ENCODE measurements around the gene PARD3. TPM values are rescaled to one million over a fixed set of nuclear protein-coding genes. Genes with fewer than 3 reads are reported as not detected.

The PARD3 gene
- total RNA-seq, 2 donors from 2014 or later, result 59.6 to 74.6 TPM

DNA sequence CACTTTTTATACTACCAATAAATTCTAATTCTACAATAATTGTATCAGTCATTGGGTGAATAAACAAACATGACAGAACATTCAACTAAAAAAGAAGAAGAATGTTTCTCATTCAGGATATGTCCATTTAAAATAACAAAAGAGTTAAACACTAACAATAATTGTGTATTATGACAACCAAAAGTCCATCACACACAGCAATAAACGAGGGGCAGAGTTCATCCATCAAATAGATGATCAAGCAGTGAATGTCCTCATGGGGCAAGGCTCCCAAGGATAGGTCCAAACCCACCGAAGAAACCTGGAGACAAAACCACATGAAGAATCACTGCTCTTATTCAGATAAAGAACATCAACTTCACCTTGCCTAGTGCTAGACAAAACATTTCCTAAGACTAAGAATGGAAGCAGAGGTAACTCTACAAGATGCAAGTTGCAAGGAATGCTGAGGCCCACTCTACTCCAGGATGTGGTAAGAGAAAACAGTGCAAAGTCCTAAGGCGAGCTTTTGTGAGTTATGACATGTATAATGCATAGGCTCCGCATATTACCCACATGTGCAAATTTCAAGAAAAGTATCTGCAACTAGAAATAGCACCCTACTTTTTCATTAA is 115.1 kb downstream of the PARD3 start:
- 96% methylated on average over 4 of the region's 4 CpGs; no CpG with 5 or more reads in 1 of the 2 experiments for WGBS, 2 experiments (ENCODE audit: insufficient coverage in 1 of 2, insufficient read length in 1 of 2)
- Histone ChIP-seq H3K9me3 (ENCODE audit: control insufficient read depth, low read length) (no peaks in the 10 kb centered on the region), H3K4me1 (ENCODE audit: control insufficient read depth, insufficient read depth, low read length) (peaks cover 7% of the 10 kb centered on the region), H3K4me3 (ENCODE audit: low read length) (no peak overlapping the region), H3K9ac (ENCODE audit: extremely low read depth, low read length, poor library complexity, severe bottlenecking) (no peak overlapping the region), H3K27me3 (ENCODE audit: control insufficient read depth, insufficient read depth, low read length, poor library complexity, severe bottlenecking) (no peaks in the 10 kb centered on the region), H3K36me3 (ENCODE audit: control insufficient read depth, insufficient read depth, low read length) (peaks cover 14% of the 10 kb centered on the region), H3K27ac (ENCODE audit: low read depth, low read length) (no peak overlapping the region)
- DNase-seq, result peak; percentile 7
- peaks cover 9% of the 10 kb centered on the region for H3K36me3 Mint-ChIP-seq (ENCODE audit: low read depth)
- peaks cover 33% of the 10 kb centered on the region for H3K4me1 Mint-ChIP-seq
- H3K27me3 Mint-ChIP-seq (ENCODE audit: insufficient read depth), result no peaks in the 10 kb centered on the region
- TF ChIP-seq, protein P1, sequence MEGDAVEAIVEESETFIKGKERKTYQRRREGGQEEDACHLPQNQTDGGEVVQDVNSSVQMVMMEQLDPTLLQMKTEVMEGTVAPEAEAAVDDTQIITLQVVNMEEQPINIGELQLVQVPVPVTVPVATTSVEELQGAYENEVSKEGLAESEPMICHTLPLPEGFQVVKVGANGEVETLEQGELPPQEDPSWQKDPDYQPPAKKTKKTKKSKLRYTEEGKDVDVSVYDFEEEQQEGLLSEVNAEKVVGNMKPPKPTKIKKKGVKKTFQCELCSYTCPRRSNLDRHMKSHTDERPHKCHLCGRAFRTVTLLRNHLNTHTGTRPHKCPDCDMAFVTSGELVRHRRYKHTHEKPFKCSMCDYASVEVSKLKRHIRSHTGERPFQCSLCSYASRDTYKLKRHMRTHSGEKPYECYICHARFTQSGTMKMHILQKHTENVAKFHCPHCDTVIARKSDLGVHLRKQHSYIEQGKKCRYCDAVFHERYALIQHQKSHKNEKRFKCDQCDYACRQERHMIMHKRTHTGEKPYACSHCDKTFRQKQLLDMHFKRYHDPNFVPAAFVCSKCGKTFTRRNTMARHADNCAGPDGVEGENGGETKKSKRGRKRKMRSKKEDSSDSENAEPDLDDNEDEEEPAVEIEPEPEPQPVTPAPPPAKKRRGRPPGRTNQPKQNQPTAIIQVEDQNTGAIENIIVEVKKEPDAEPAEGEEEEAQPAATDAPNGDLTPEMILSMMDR (conservative IDR thresholded peaks at IDR 0.05), result no peak
- H3K9me3 Mint-ChIP-seq, result no peaks in the 10 kb centered on the region
- H3K27ac Mint-ChIP-seq, result no peak overlapping the region
- no peak overlapping the region for H3K4me3 Mint-ChIP-seq

DNA sequence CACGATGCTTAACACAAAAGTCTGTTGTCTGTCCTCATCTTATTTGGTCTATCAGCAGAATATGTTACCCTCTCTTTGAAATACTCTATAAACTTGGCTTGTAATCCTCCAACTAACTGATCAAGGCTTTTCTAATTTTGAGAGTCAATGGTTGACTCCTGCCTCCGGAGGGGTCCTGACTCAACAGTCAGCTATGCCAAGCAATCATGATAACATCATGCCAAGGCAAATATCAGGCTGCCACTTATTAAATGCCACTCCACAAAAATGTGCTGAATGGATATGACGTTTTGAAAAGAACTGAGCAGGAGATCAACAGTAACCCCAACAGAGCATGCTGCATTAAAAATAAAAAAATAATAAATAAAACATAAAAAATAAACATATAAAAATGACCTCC is 116.1 kb downstream of the PARD3 start:
- Histone ChIP-seq H3K4me3 (ENCODE audit: low read length) (no peak overlapping the region), H3K9me3 (ENCODE audit: control insufficient read depth, low read length) (no peaks in the 10 kb centered on the region), H3K4me1 (ENCODE audit: control insufficient read depth, insufficient read depth, low read length) (peaks cover 3% of the 10 kb centered on the region), H3K27ac (ENCODE audit: low read depth, low read length) (no peak overlapping the region), H3K36me3 (ENCODE audit: control insufficient read depth, insufficient read depth, low read length) (peaks cover 18% of the 10 kb centered on the region), H3K9ac (ENCODE audit: extremely low read depth, low read length, poor library complexity, severe bottlenecking) (no peak overlapping the region), H3K27me3 (ENCODE audit: control insufficient read depth, insufficient read depth, low read length, poor library complexity, severe bottlenecking) (no peaks in the 10 kb centered on the region)
- TF ChIP-seq, protein P1 (conservative IDR thresholded peaks at IDR 0.05), result no peak
- Mint-ChIP-seq H3K4me3 (no peak overlapping the region), H3K36me3 (ENCODE audit: low read depth) (peaks cover 16% of the 10 kb centered on the region), H3K4me1 (peaks cover 25% of the 10 kb centered on the region), H3K27me3 (ENCODE audit: insufficient read depth) (no peaks in the 10 kb centered on the region), H3K9me3 (no peaks in the 10 kb centered on the region), H3K27ac (no peak overlapping the region)
- DNase-seq, result peak; percentile 30
- WGBS, 2 experiments (ENCODE audit: insufficient coverage in 1 of 2, insufficient read length in 1 of 2), result 87 to 100% methylated on average over 2 to 3 of the region's 3 CpGs

DNA sequence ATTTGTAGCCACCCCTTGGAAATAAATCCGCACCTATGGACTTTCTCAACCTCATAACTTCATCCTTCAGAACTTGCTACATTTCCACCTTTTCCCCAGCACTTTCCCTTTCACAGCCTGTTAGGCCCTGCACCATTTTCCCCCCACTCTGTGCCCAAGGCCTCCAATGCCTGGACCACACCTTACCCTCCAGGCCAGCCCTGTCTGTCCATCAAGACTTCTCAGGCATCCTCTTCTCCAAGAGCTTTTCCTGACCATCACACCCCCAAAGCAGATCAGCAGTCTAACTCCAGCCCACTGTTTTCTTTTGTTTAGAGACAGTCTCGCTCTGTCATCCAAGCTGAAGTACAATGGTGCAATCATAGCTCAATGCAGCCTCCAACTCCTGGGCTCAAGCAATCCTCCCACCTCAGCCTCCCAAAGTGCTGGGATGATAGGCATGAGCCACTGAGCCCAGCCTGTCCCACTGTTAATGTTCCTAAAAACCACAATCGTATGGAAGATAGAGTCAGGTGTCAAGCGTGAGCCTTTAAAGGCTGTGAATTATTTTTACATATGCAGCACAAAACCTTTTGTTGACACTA is 116.8 kb downstream of the PARD3 start:
- Histone ChIP-seq H3K36me3 (ENCODE audit: control insufficient read depth, insufficient read depth, low read length) (peaks cover 21% of the 10 kb centered on the region), H3K9ac (ENCODE audit: extremely low read depth, low read length, poor library complexity, severe bottlenecking) (no peak overlapping the region), H3K27ac (ENCODE audit: low read depth, low read length) (no peak overlapping the region), H3K9me3 (ENCODE audit: control insufficient read depth, low read length) (no peaks in the 10 kb centered on the region), H3K27me3 (ENCODE audit: control insufficient read depth, insufficient read depth, low read length, poor library complexity, severe bottlenecking) (no peaks in the 10 kb centered on the region), H3K4me1 (ENCODE audit: control insufficient read depth, insufficient read depth, low read length) (peaks cover 3% of the 10 kb centered on the region), H3K4me3 (ENCODE audit: low read length) (no peak overlapping the region)
- no peaks in the 10 kb centered on the region for H3K27me3 Mint-ChIP-seq (ENCODE audit: insufficient read depth)
- H3K36me3 Mint-ChIP-seq (ENCODE audit: low read depth), result peaks cover 18% of the 10 kb centered on the region
- peak; percentile 24 for DNase-seq
- peaks cover 22% of the 10 kb centered on the region for H3K4me1 Mint-ChIP-seq
- peak overlapping the region; percentile 27 for H3K27ac Mint-ChIP-seq
- TF ChIP-seq, protein P1 (conservative IDR thresholded peaks at IDR 0.05), result no peak
- no peaks in the 10 kb centered on the region for H3K9me3 Mint-ChIP-seq
- no peak overlapping the region for H3K4me3 Mint-ChIP-seq
- WGBS, 2 experiments (ENCODE audit: insufficient coverage in 1 of 2, insufficient read length in 1 of 2), result 95 to 96% methylated on average over 4 of the region's 4 CpGs

Data from endodermal cell (in vitro differentiated cells).